ENCODE measurements around the gene ZBTB44.

ZBTB44 gene

DNA sequence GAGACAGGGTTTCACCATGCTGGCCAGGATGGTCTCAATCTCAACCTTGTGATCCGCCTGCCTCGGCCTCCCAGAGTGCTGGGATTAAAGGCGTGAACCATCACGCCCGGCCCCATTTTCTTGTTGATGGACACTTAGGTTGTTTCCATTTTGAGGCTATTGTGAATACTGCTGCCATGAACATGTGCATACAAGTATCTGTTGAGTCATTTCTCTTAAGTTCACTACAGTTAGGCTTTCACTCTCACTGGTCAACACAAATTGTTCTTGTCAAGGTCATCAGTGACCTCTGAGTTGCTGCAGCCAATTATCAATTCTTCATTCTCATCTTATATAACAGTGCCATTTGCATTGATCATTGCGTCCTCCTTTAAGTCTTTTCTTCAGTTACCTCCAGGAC is 13.0 kb upstream of the ZBTB44 start:
- no peak overlapping the region for H3K9ac ChIP-seq (ENCODE audit: low read depth, low read length)
- H3K4me1 ChIP-seq (ENCODE audit: control insufficient read depth, insufficient read depth, low read length), result peaks cover 8% of the 10 kb centered on the region
- no peaks in the 10 kb centered on the region for H3K36me3 ChIP-seq (ENCODE audit: control insufficient read depth, insufficient read depth, low read length)
- H3K9me3 ChIP-seq (ENCODE audit: control insufficient read depth, insufficient read depth, low read length), result no peaks in the 10 kb centered on the region
- H3K27me3 ChIP-seq (ENCODE audit: control insufficient read depth, insufficient read depth, low read length), result no peaks in the 10 kb centered on the region
- H3K4me3 ChIP-seq (ENCODE audit: low read depth, low read length), result no peak overlapping the region

- Histone ChIP-seq H3K4me3 (ENCODE audit: low read depth, low read length) (no peak overlapping the region), H3K9ac (ENCODE audit: low read depth, low read length) (no peak overlapping the region), H3K4me1 (ENCODE audit: control insufficient read depth, insufficient read depth, low read length) (peaks cover 8% of the 10 kb centered on the region), H3K27me3 (ENCODE audit: control insufficient read depth, insufficient read depth, low read length) (no peaks in the 10 kb centered on the region), H3K36me3 (ENCODE audit: control insufficient read depth, insufficient read depth, low read length) (no peaks in the 10 kb centered on the region), H3K9me3 (ENCODE audit: control insufficient read depth, insufficient read depth, low read length) (no peaks in the 10 kb centered on the region)
Measured at GRCh38 chr11:130325691-130326090, 11.0 kb upstream of the ZBTB44 start.

DNA sequence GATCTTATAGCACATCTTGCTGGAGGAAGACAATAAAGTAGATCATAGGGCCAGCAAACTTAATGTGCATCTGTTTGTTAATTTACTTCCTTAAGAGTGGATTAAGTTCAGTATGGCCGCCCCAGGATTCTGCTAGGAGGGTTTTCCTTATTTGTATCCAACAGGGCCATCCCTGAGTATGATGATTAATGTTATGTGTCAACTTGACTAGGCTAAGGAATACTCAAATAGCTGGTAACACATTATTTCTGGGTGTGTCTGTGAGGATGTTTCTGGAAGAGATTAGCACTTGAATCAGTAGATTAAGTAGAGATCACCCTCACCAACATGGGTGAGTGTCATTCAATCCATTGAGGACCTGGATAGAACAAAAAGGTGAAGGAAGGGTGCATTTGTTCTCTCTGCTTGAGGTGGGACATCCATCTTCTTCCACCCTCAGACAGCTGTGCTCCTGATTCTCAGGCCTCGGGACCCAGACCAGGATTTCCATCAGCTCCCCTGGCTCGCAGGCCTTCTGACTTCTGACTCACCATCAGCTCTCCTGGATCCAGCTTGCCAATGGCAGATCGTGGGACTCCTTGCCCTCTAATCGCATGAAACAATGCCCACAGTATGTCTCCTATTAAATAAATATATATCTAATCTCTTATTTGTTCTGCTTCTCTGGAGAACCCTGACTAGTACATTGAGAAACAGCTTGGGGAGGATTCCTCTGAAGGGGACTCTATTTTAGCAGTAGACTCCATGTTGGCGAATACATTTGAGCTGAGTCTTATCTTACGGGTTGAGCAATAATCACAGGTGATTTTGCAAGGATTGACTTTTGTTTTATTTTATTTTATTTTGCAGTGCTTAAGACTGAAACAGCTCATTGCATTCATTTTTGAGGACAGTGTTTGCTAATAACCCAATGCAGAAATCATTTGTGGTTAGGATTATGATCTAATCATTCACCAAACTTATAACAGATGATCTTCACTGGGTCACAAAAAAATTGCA is 9.0 kb upstream of the ZBTB44 start:
- Histone ChIP-seq H3K4me1 (ENCODE audit: control insufficient read depth, insufficient read depth, low read length) (no peaks in the 10 kb centered on the region), H3K36me3 (ENCODE audit: control insufficient read depth, insufficient read depth, low read length) (no peaks in the 10 kb centered on the region), H3K27me3 (ENCODE audit: control insufficient read depth, insufficient read depth, low read length) (no peaks in the 10 kb centered on the region), H3K9ac (ENCODE audit: low read depth, low read length) (no peak overlapping the region), H3K4me3 (ENCODE audit: low read depth, low read length) (no peak overlapping the region), H3K9me3 (ENCODE audit: control insufficient read depth, insufficient read depth, low read length) (no peaks in the 10 kb centered on the region)

DNA sequence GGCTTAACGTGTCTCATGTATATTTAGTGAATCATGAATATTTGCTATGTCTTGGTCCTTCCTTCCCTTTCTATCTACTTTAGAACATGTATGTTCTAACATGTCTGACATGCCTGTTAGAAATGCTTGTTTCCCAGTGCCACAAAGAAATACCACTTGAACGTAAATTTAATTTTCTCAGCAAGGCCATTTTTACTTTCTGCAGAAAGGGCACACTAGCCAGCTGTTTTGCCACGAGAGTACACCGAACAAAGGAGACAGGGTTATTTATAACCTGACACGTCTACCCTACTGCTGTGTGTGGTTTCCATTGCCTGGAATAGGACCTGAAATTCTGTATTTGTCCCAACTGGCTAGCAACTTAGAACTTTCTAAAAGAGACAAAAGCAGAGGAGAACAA is 7.4 kb upstream of the ZBTB44 start:
- H3K9ac ChIP-seq (ENCODE audit: low read depth, low read length), result no peak overlapping the region
- H3K9me3 ChIP-seq (ENCODE audit: control insufficient read depth, insufficient read depth, low read length), result no peaks in the 10 kb centered on the region
- no peaks in the 10 kb centered on the region for H3K4me1 ChIP-seq (ENCODE audit: control insufficient read depth, insufficient read depth, low read length)
- H3K4me3 ChIP-seq (ENCODE audit: low read depth, low read length), result no peak overlapping the region
- H3K36me3 ChIP-seq (ENCODE audit: control insufficient read depth, insufficient read depth, low read length), result no peaks in the 10 kb centered on the region
- no peaks in the 10 kb centered on the region for H3K27me3 ChIP-seq (ENCODE audit: control insufficient read depth, insufficient read depth, low read length)

- H3K9me3 ChIP-seq (ENCODE audit: control insufficient read depth, insufficient read depth, low read length), result no peaks in the 10 kb centered on the region
- no peaks in the 10 kb centered on the region for H3K4me1 ChIP-seq (ENCODE audit: control insufficient read depth, insufficient read depth, low read length)
- no peak overlapping the region for H3K9ac ChIP-seq (ENCODE audit: low read depth, low read length)
- no peaks in the 10 kb centered on the region for H3K27me3 ChIP-seq (ENCODE audit: control insufficient read depth, insufficient read depth, low read length)
- no peak overlapping the region for H3K4me3 ChIP-seq (ENCODE audit: low read depth, low read length)
- H3K36me3 ChIP-seq (ENCODE audit: control insufficient read depth, insufficient read depth, low read length), result no peaks in the 10 kb centered on the region
Measured at GRCh38 chr11:130318031-130318673, 3.4 kb upstream of the ZBTB44 start.

DNA sequence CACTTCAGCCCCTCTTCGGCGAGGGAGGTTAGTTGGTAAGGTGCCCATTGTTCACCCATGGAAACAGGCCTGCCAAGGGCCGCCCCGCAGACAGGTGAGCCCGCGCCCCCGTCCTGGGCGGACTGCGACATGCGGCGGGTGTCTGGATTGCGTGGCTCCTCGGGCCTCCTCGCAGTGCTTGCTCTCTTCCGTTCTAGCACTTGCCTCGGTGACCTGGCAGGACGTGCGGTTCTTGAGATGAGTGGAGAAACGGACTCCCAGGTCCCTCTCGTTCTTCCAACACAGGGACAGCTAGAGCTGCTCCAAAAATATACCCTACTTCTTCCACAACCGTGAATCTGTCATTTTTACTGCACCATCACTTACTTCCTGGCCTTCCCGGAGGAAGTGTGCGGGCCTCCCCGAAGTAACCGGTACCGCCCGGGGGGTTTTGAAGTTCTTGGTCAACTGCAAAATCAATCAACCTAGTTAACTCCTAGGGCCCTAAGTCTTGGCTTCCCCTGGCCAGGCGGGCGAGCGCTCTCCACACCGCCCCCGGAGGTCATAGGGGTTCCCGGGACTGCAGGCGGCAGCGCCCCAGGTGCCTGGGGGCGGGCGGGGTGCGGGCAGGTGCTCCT is 745 bp upstream of the ZBTB44 start:
- Histone ChIP-seq H3K9ac (ENCODE audit: low read depth, low read length) (no peak overlapping the region), H3K27me3 (ENCODE audit: control insufficient read depth, insufficient read depth, low read length) (no peaks in the 10 kb centered on the region), H3K4me1 (ENCODE audit: control insufficient read depth, insufficient read depth, low read length) (peaks cover 8% of the 10 kb centered on the region), H3K36me3 (ENCODE audit: control insufficient read depth, insufficient read depth, low read length) (no peaks in the 10 kb centered on the region), H3K4me3 (ENCODE audit: low read depth, low read length) (peak overlapping the region; percentile 83), H3K9me3 (ENCODE audit: control insufficient read depth, insufficient read depth, low read length) (no peaks in the 10 kb centered on the region)

DNA sequence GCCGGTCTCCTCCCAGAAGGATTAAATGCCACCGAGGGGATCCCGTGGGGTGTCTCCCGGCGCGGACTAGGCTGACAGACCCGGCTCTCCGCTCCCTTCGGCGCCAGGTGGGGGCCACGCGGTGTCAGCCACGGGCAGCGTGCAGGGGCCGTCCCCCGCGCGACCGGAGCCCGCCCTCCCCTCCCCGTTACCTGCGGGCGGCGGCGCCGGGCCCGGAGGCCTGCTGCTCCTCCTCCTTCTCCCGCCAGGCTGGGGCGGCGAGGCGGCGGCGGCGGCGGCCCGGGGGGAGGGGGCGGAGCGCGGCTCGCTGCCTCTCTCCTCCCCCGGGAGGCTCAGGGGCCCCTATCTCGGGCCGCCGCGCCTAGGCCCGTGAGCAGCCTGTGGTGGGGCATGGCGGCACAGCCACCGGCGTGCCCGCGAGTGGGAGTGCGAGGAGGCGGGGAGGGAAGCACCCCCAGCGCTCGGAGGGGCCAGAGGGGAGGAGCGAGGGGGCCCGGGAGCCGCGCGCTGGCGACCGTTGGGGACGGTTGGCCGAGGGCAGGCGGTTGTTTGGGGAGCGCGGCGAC is 450 bp downstream of the ZBTB44 start:
- peak overlapping the region; percentile 47 for H3K9ac ChIP-seq (ENCODE audit: low read depth, low read length)
- H3K4me1 ChIP-seq (ENCODE audit: control insufficient read depth, insufficient read depth, low read length), result peaks cover 8% of the 10 kb centered on the region
- H3K36me3 ChIP-seq (ENCODE audit: control insufficient read depth, insufficient read depth, low read length), result no peaks in the 10 kb centered on the region
- H3K27me3 ChIP-seq (ENCODE audit: control insufficient read depth, insufficient read depth, low read length), result no peaks in the 10 kb centered on the region
- H3K9me3 ChIP-seq (ENCODE audit: control insufficient read depth, insufficient read depth, low read length), result no peaks in the 10 kb centered on the region
- H3K4me3 ChIP-seq (ENCODE audit: low read depth, low read length), result peak overlapping the region; percentile 65

- Histone ChIP-seq H3K4me3 (ENCODE audit: low read depth, low read length) (peak overlapping the region; percentile 65), H3K36me3 (ENCODE audit: control insufficient read depth, insufficient read depth, low read length) (no peaks in the 10 kb centered on the region), H3K9me3 (ENCODE audit: control insufficient read depth, insufficient read depth, low read length) (no peaks in the 10 kb centered on the region), H3K4me1 (ENCODE audit: control insufficient read depth, insufficient read depth, low read length) (peaks cover 8% of the 10 kb centered on the region), H3K9ac (ENCODE audit: low read depth, low read length) (peak overlapping the region; percentile 47), H3K27me3 (ENCODE audit: control insufficient read depth, insufficient read depth, low read length) (no peaks in the 10 kb centered on the region)
Measured at GRCh38 chr11:130313383-130314183, 1.1 kb downstream of the ZBTB44 start.

GRCh38 chr11:130312046-130312445 is 2.7 kb downstream of the ZBTB44 start:
- no peak overlapping the region for H3K9ac ChIP-seq (ENCODE audit: low read depth, low read length)
- H3K4me3 ChIP-seq (ENCODE audit: low read depth, low read length), result no peak overlapping the region
- H3K4me1 ChIP-seq (ENCODE audit: control insufficient read depth, insufficient read depth, low read length), result peaks cover 8% of the 10 kb centered on the region
- no peaks in the 10 kb centered on the region for H3K27me3 ChIP-seq (ENCODE audit: control insufficient read depth, insufficient read depth, low read length)
- H3K36me3 ChIP-seq (ENCODE audit: control insufficient read depth, insufficient read depth, low read length), result no peaks in the 10 kb centered on the region
- H3K9me3 ChIP-seq (ENCODE audit: control insufficient read depth, insufficient read depth, low read length), result no peaks in the 10 kb centered on the region

DNA sequence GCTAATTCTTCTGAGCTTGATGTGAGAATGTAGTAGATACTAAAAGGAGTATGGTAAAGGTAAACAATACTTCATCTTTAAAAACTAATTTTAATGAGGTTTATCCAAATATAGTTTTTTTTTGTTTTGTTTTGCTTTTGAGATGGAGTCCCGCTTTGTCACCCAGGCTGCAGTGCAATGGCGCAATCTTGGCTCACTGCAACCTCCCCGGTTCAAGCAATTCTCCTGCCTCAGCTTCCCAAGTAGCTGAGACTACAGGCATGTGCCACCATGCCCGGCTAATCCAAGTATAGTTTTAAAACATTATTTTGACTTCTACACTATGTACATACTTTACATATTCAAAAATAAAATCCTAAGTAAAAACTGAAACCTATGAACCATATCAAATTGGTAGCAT is 4.1 kb downstream of the ZBTB44 start:
- Histone ChIP-seq H3K4me3 (ENCODE audit: low read depth, low read length) (no peak overlapping the region), H3K9ac (ENCODE audit: low read depth, low read length) (no peak overlapping the region), H3K27me3 (ENCODE audit: control insufficient read depth, insufficient read depth, low read length) (no peaks in the 10 kb centered on the region), H3K36me3 (ENCODE audit: control insufficient read depth, insufficient read depth, low read length) (peaks cover 2% of the 10 kb centered on the region), H3K9me3 (ENCODE audit: control insufficient read depth, insufficient read depth, low read length) (no peaks in the 10 kb centered on the region), H3K4me1 (ENCODE audit: control insufficient read depth, insufficient read depth, low read length) (peaks cover 8% of the 10 kb centered on the region)

- H3K4me1 ChIP-seq (ENCODE audit: control insufficient read depth, insufficient read depth, low read length), result peaks cover 8% of the 10 kb centered on the region
- no peaks in the 10 kb centered on the region for H3K9me3 ChIP-seq (ENCODE audit: control insufficient read depth, insufficient read depth, low read length)
- H3K36me3 ChIP-seq (ENCODE audit: control insufficient read depth, insufficient read depth, low read length), result peaks cover 2% of the 10 kb centered on the region
- H3K27me3 ChIP-seq (ENCODE audit: control insufficient read depth, insufficient read depth, low read length), result no peaks in the 10 kb centered on the region
- no peak overlapping the region for H3K4me3 ChIP-seq (ENCODE audit: low read depth, low read length)
- H3K9ac ChIP-seq (ENCODE audit: low read depth, low read length), result no peak overlapping the region
Measured at GRCh38 chr11:130308886-130309285, 5.8 kb downstream of the ZBTB44 start.

All from iPS-15b (cell line).